Measurements from ENCODE around the gene ADAM22. TPM values are rescaled to one million over a fixed set of nuclear protein-coding genes. Genes with fewer than 3 reads are reported as not detected.

The ADAM22 gene
- total and polyA plus RNA-seq, 7 donors, result 0.09 to 7.0 (median 0.42) TPM

GRCh38 chr7:88121335-88121734 is 187.3 kb downstream of the ADAM22 start:
- TF ChIP-seq, protein P1, sequence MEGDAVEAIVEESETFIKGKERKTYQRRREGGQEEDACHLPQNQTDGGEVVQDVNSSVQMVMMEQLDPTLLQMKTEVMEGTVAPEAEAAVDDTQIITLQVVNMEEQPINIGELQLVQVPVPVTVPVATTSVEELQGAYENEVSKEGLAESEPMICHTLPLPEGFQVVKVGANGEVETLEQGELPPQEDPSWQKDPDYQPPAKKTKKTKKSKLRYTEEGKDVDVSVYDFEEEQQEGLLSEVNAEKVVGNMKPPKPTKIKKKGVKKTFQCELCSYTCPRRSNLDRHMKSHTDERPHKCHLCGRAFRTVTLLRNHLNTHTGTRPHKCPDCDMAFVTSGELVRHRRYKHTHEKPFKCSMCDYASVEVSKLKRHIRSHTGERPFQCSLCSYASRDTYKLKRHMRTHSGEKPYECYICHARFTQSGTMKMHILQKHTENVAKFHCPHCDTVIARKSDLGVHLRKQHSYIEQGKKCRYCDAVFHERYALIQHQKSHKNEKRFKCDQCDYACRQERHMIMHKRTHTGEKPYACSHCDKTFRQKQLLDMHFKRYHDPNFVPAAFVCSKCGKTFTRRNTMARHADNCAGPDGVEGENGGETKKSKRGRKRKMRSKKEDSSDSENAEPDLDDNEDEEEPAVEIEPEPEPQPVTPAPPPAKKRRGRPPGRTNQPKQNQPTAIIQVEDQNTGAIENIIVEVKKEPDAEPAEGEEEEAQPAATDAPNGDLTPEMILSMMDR (IDR thresholded peaks at IDR 0.05), result no peak
- WGBS, 3 donors, result 87 to 97% (median 89%) methylated on average over 2 of the region's 2 CpGs

GRCh38 chr7:88127637-88128290 is 193.7 kb downstream of the ADAM22 start:
- 66 to 69% (median 67%) methylated on average over 7 of the region's 7 CpGs for WGBS, 3 donors
- Histone ChIP-seq H3K9me3 (no peaks in the 10 kb centered on the region), H3K4me3 (no peak overlapping the region), H3K4me1 (no peaks in the 10 kb centered on the region), H3K27me3 (ENCODE audit: insufficient read depth in 3 of 3, low read length in 2 of 3) (no peaks in the 10 kb centered on the region), H3K36me3 (ENCODE audit: insufficient read depth in 1 of 2, low read depth in 1 of 2) (no peaks in the 10 kb centered on the region), H3K27ac (no peak overlapping the region)
- ATAC-seq (no peak), DNase-seq (no peak)
- intact Hi-C loops (cut with DNase I), result no loop called here
- TF ChIP-seq, protein P1 (IDR thresholded peaks at IDR 0.05), result no peak

More at GRCh38 chr7:88121335-88121734, 187.3 kb downstream of the ADAM22 start:
- DNase-seq, result no peak
- no peaks in the 10 kb centered on the region for H3K27me3 ChIP-seq (ENCODE audit: insufficient read depth in 3 of 3, low read length in 2 of 3)
- no peaks in the 10 kb centered on the region for H3K36me3 ChIP-seq (ENCODE audit: insufficient read depth in 1 of 2, low read depth in 1 of 2)
- H3K4me1 ChIP-seq, result no peaks in the 10 kb centered on the region
- H3K4me3 ChIP-seq, result no peak overlapping the region
- H3K27ac ChIP-seq, result no peak overlapping the region
- ATAC-seq, result no peak
- intact Hi-C loops (cut with DNase I), result no loop called here
- no peaks in the 10 kb centered on the region for H3K9me3 ChIP-seq

DNA sequence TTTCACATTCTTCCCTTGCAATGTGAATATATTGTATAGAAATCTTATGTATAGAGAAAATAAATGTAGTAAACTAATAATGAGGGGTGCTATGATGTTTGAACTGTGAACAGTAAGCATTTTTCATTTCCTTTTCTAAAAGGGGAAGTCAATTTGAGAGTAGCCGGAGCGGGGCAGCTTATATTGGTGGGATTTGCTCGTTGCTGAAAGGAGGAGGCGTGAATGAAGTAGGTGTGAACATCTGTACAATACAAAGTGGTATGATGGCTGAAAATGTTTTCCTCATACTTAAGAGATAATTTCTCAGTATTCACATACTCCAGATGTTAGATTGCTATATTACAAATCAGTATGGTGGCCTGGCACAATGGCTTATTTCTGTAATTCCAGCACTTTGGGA is 198.7 kb downstream of the ADAM22 start:
- H3K27ac ChIP-seq, result no peak overlapping the region
- no peaks in the 10 kb centered on the region for H3K9me3 ChIP-seq
- TF ChIP-seq, protein P1 (IDR thresholded peaks at IDR 0.05), result no peak
- DNase-seq, result no peak
- H3K36me3 ChIP-seq (ENCODE audit: insufficient read depth in 1 of 2, low read depth in 1 of 2), result no peaks in the 10 kb centered on the region
- no peaks in the 10 kb centered on the region for H3K4me1 ChIP-seq
- intact Hi-C loops (cut with DNase I), result no loop called here
- ATAC-seq, result no peak
- H3K27me3 ChIP-seq (ENCODE audit: insufficient read depth in 3 of 3, low read length in 2 of 3), result no peaks in the 10 kb centered on the region
- H3K4me3 ChIP-seq, result no peak overlapping the region
- WGBS, 3 donors, result 85 to 93% (median 90%) methylated on average over 4 of the region's 4 CpGs

GRCh38 chr7:88140947-88141346 is 206.9 kb downstream of the ADAM22 start:
- no peaks in the 10 kb centered on the region for H3K27me3 ChIP-seq (ENCODE audit: insufficient read depth in 3 of 3, low read length in 2 of 3)
- TF ChIP-seq, protein P1 (IDR thresholded peaks at IDR 0.05), result no peak
- DNase-seq (no peak), ATAC-seq (no peak)
- intact Hi-C loops (cut with DNase I), result no loop called here
- no peaks in the 10 kb centered on the region for H3K36me3 ChIP-seq (ENCODE audit: insufficient read depth in 1 of 2, low read depth in 1 of 2)
- no peaks in the 10 kb centered on the region for H3K4me1 ChIP-seq
- 17 to 35% (median 21%) methylated on average over 2 of the region's 2 CpGs for WGBS, 3 donors
- H3K27ac ChIP-seq, result no peak overlapping the region
- H3K9me3 ChIP-seq, result no peaks in the 10 kb centered on the region
- H3K4me3 ChIP-seq, result no peak overlapping the region

DNA sequence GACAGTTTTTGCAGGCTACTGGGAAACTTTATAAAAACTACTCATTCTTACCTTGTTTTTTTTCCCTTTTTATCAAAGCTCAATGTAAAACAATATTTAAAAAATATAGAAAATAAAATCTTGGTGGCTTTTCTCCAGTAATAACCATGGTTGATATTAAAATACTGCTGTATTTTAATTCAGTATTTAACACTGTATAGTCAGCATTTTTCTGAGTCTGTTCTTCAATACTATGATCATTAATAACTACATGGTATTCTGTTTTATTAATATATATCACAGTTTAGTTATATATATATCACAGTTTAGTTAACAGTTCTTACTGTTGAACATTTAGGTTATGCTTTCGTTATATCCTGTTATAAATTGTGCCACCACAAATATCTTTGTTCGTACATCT is 207.4 kb downstream of the ADAM22 start:
- Histone ChIP-seq H3K27me3 (ENCODE audit: insufficient read depth in 3 of 3, low read length in 2 of 3) (no peaks in the 10 kb centered on the region), H3K9me3 (no peaks in the 10 kb centered on the region), H3K4me3 (no peak overlapping the region), H3K4me1 (no peaks in the 10 kb centered on the region), H3K27ac (no peak overlapping the region), H3K36me3 (ENCODE audit: insufficient read depth in 1 of 2, low read depth in 1 of 2) (no peaks in the 10 kb centered on the region)
- 96 to 98% (median 96%) methylated on average over 2 of the region's 2 CpGs for WGBS, 3 donors
- TF ChIP-seq, protein P1 (IDR thresholded peaks at IDR 0.05), result no peak
- ATAC-seq (no peak), DNase-seq (no peak)
- intact Hi-C loops (cut with DNase I), result no loop called here

All from psoas muscle (tissue), 8 donors.